ENCODE data around the gene DENND1A. TPM values are rescaled to one million over a fixed set of nuclear protein-coding genes. Genes with fewer than 3 reads are reported as not detected.

The DENND1A gene
- total and polyA plus RNA-seq, 4 donors = 7.9 to 22.0 (median 13.9) TPM

DNA sequence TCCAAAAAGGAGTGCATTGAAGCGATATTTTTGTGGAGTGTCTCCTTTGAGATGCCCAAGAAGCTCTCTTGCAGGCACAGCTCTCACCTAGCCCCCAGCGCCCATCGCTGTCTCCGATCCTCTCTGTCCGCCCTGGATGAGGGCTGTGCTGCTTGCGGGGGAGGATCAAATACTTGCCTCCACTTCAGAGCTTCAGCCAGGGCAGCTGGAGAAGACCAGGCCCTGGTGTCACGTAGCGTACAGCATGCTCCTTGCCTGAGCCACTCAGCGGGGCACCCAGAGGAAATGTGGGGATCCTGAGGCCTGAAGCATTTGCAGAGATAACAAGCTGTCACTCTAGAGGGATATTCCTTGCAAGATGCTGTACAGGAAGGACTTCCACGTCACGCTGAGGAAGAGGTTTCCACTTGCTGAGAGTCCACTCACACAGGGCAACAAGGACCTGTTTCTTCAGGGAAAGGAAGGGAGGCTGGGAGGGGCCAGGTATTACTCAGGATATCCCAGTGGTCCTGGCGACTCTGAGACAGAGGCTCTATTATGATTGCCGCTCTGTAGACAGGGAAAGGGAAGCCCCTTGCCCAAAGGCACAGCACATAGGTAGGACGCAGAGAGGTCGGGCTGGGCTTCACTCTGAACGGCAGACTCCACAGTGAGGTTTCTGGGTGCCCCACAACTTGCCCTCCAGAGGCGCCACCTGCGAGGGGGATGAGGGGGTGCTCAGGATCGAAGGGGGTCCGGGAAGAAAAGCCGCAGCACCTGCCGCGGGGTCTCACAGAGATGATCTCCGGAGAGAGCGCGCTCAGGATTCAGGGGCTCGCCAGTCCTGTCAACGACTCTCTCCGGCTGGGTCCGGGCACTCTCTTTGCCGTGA, 510.0 kb downstream of the DENND1A start:
- TF ChIP-seq YY1 (IDR thresholded peaks at IDR 0.05) = no peak
- no peak for DNase-seq (ENCODE audit: low spot score)
- Histone ChIP-seq H3K27me3 (ENCODE audit: control insufficient read depth in 4 of 4, insufficient read depth in 4 of 4, low read length in 3 of 4) (no peaks in the 10 kb centered on the region), H3K9me3 (ENCODE audit: control insufficient read depth in 4 of 4, low read length in 3 of 4) (no peaks in the 10 kb centered on the region), H3K4me1 (ENCODE audit: control insufficient read depth in 4 of 4, insufficient read depth in 4 of 4, low read length in 3 of 4) (no peaks in the 10 kb centered on the region), H3K36me3 (ENCODE audit: control insufficient read depth in 4 of 4, insufficient read depth in 3 of 4, low read depth in 1 of 4, low read length in 3 of 4) (peaks cover 0 to 18% (median 4%) of the 10 kb centered on the region in 4 donors), H3K4me3 (ENCODE audit: low read depth in 1 of 3, low read length in 3 of 3) (no peak overlapping the region), H3K9ac (ENCODE audit: low read depth in 1 of 2, low read length in 2 of 2) (no peak overlapping the region), H3K27ac (ENCODE audit: low read depth in 1 of 2, low read length in 2 of 2) (no peak overlapping the region)
- 91% methylated on average over 31 of the region's 31 CpGs for WGBS

DNA sequence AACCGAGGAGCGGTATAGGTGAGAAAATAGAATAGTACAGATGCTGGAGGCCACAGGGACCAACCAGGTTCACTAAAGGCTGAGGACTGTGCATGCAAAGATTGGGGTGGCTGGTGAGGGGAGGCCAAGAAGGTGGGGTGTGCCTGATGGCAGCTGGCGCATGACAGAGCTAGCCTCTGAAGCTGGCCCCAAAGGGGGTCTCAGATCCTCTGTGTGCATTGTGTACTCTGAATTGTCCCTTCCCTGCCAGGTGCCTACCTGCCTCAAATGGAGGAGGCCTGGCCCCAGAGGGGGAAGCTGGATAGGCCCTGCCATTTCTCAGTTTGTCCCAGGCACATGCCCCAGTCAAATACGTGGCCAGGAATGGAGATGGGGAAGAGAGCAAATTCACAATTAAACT, 510.8 kb downstream of the DENND1A start:
- 85% methylated on average over 4 of the region's 4 CpGs for WGBS
- Histone ChIP-seq H3K36me3 (ENCODE audit: control insufficient read depth in 4 of 4, insufficient read depth in 3 of 4, low read depth in 1 of 4, low read length in 3 of 4) (peaks cover 0 to 18% (median 4%) of the 10 kb centered on the region in 4 donors), H3K9me3 (ENCODE audit: control insufficient read depth in 4 of 4, low read length in 3 of 4) (no peaks in the 10 kb centered on the region), H3K4me1 (ENCODE audit: control insufficient read depth in 4 of 4, insufficient read depth in 4 of 4, low read length in 3 of 4) (no peaks in the 10 kb centered on the region), H3K27ac (ENCODE audit: low read depth in 1 of 2, low read length in 2 of 2) (no peak overlapping the region), H3K27me3 (ENCODE audit: control insufficient read depth in 4 of 4, insufficient read depth in 4 of 4, low read length in 3 of 4) (no peaks in the 10 kb centered on the region), H3K4me3 (ENCODE audit: low read depth in 1 of 3, low read length in 3 of 3) (no peak overlapping the region), H3K9ac (ENCODE audit: low read depth in 1 of 2, low read length in 2 of 2) (no peak overlapping the region)
- no peak for DNase-seq (ENCODE audit: low spot score)
- TF ChIP-seq RAD21 (IDR thresholded peaks at IDR 0.05) = no peak
- TF ChIP-seq MAX (IDR thresholded peaks at IDR 0.05) = no peak
- TF ChIP-seq EGR1 (IDR thresholded peaks at IDR 0.05; ENCODE audit: low read depth in 2 of 2) = no peak
- no peak for TF ChIP-seq RXRA (IDR thresholded peaks at IDR 0.05)
- TF ChIP-seq FOXA1 (IDR thresholded peaks at IDR 0.05) = no peak
- TF ChIP-seq TAF1 (conservative IDR thresholded peaks at IDR 0.05) = no peak
- TF ChIP-seq JUND (IDR thresholded peaks at IDR 0.05) = no peak
- TF ChIP-seq YY1 (IDR thresholded peaks at IDR 0.05) = no peak
- TF ChIP-seq NR2F2 (IDR thresholded peaks at IDR 0.05) = no peak
- TF ChIP-seq HNF4A (conservative IDR thresholded peaks at IDR 0.05) = no peak
- TF ChIP-seq HNF4G (IDR thresholded peaks at IDR 0.05) = no peak
- no peak for TF ChIP-seq FOXA2 (IDR thresholded peaks at IDR 0.05)
- no peak for TF ChIP-seq ATF3 (IDR thresholded peaks at IDR 0.05)
- TF ChIP-seq SP1 (IDR thresholded peaks at IDR 0.05) = no peak
- no peak for TF ChIP-seq CTCF (IDR thresholded peaks at IDR 0.05; ENCODE audit: low read depth, low read length, missing input control)
- TF ChIP-seq REST (IDR thresholded peaks at IDR 0.05) = no peak
